Spleen (tissue), 3 donors: ENCODE data around the gene CIB4.

ENCODE experiments used
- POLR2A ChIP-seq, 3 donors: fragments of 450-650 bp; IDR thresholded peaks; one replicate each; pipeline ENCODE4 v1.5.1; 2017; ENCODE audit warnings: antibody characterized with exemption in 3 of 3, mild to moderate bottlenecking in 1 of 3
- POLR2AphosphoS5 ChIP-seq, 3 donors: sonication (generic); formaldehyde crosslinking; IDR thresholded peaks; one replicate each; pipeline ENCODE4 v1.5.1; 2017; ENCODE audit warnings: antibody characterized with exemption in 3 of 3

DNA sequence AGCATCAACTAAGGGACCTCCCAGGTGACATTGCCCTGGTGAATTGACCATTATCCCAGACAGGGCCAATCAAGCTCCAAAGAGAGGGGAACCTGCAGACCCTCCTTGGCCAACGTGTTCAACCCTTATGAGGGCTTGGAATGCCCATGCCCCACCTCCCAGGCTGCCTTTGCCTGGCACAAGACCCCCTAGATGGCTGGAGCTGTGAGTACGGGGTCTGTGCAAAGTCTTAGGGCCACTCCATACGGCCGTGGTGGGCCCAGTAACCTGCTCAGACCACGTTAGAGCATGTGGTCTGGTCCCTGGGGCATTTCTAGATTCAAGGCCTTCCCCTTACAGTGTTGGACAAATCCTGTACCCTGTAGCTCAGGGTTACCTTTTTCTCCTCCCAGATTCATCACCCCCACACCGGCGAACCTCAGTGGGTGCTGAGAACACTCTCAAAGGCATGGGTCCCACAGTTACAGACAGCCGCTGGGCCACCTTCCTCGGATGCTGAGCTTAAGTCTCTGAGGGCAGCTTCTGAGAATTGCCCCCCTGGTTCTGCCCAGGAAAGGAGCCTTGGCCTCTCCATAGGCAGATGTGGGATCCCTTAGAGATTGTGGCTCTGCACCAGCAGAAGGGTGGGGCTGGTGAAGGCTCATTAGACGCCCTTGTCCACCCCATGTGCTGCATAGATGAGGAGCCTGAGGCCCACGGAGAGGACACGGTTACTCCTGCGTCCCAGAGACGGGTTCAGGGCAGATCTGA is 33.0 kb upstream of the CIB4 start:
- TF ChIP-seq POLR2A (IDR thresholded peaks at IDR 0.05) (no peak), POLR2AphosphoS5 (IDR thresholded peaks at IDR 0.05) (no peak)
